Stimulated activated naive CD8-positive, alpha-beta T cell treated with anti-CD3 and anti-CD28 coated beads, Interleukin-15, amount 100 ng/mL, for 72 hours (primary cell): ENCODE measurements around the gene MAJIN.

Source experiments
- ATAC-seq: fragments of 150-1000 bp; cut with Tn5 transposase; 2 replicates; pipeline ENCODE4 v1.10.0; 2021; ENCODE audit warnings: mild to moderate bottlenecking, moderate library complexity
- DNase-seq, 2 donors: peaks; one replicate each; pipeline ENCODE4 v3.0.0; 2021 to 2022
- H3K27ac Mint-ChIP-seq, 2 donors: one replicate each; pipeline ENCODE4 v1.8.0; 2022; ENCODE audit warnings: mild to moderate bottlenecking in 2 of 2, mixed read lengths in 2 of 2, moderate library complexity in 2 of 2
- H3K27me3 Mint-ChIP-seq: one replicate; pipeline ENCODE4 v1.8.0; 2022; ENCODE audit warnings: mixed read lengths
- H3K4me1 Mint-ChIP-seq: one replicate; pipeline ENCODE4 v1.8.0; 2022; ENCODE audit warnings: mild to moderate bottlenecking, mixed read lengths
- H3K4me3 Mint-ChIP-seq, 2 donors: one replicate each; pipeline ENCODE4 v1.8.0; 2022; ENCODE audit warnings: mild to moderate bottlenecking in 2 of 2, mixed read lengths in 2 of 2, moderate library complexity in 1 of 2
- H3K9me3 Mint-ChIP-seq, 2 donors: one replicate each; pipeline ENCODE4 v1.8.0; 2022; ENCODE audit warnings: mixed read lengths in 2 of 2

MAJIN gene

GRCh38 chr11:64960719-64961118 lies 11.2 kb downstream of the MAJIN start:
- H3K9me3 Mint-ChIP-seq: no peaks in the 10 kb centered on the region
- no peak overlapping the region for H3K27ac Mint-ChIP-seq
- H3K27me3 Mint-ChIP-seq: no peaks in the 10 kb centered on the region
- no peak for DNase-seq
- no peak for ATAC-seq
- peaks cover 7% of the 10 kb centered on the region for H3K4me1 Mint-ChIP-seq
- H3K4me3 Mint-ChIP-seq: no peak overlapping the region

- Mint-ChIP-seq H3K27ac (no peak overlapping the region), H3K4me3 (no peak overlapping the region), H3K9me3 (no peaks in the 10 kb centered on the region), H3K4me1 (no peaks in the 10 kb centered on the region), H3K27me3 (peaks cover 1% of the 10 kb centered on the region)
- no peak for ATAC-seq
- no peak for DNase-seq
Observed at GRCh38 chr11:64959498-64959897, 12.4 kb downstream of the MAJIN start.

- no peak overlapping the region for H3K27ac Mint-ChIP-seq
- H3K4me1 Mint-ChIP-seq: no peaks in the 10 kb centered on the region
- peaks cover 20% of the 10 kb centered on the region for H3K27me3 Mint-ChIP-seq
- ATAC-seq (no peak), DNase-seq (no peak)
- H3K9me3 Mint-ChIP-seq: no peaks in the 10 kb centered on the region
- H3K4me3 Mint-ChIP-seq: no peak overlapping the region
Observed at GRCh38 chr11:64954201-64954600, 17.7 kb downstream of the MAJIN start.

- Mint-ChIP-seq H3K4me1 (no peaks in the 10 kb centered on the region), H3K9me3 (no peaks in the 10 kb centered on the region), H3K4me3 (no peak overlapping the region), H3K27ac (no peak overlapping the region), H3K27me3 (peaks cover 20% of the 10 kb centered on the region)
- ATAC-seq: no peak
- DNase-seq: no peak
Observed at GRCh38 chr11:64951529-64951928, 20.4 kb downstream of the MAJIN start.

GRCh38 chr11:64947208-64947814 lies 24.6 kb downstream of the MAJIN start:
- no peak for ATAC-seq
- H3K4me1 Mint-ChIP-seq: no peaks in the 10 kb centered on the region
- DNase-seq: no peak
- no peak overlapping the region for H3K4me3 Mint-ChIP-seq
- peaks cover 16% of the 10 kb centered on the region for H3K27me3 Mint-ChIP-seq
- H3K9me3 Mint-ChIP-seq: no peaks in the 10 kb centered on the region
- no peak overlapping the region for H3K27ac Mint-ChIP-seq

- no peaks in the 10 kb centered on the region for H3K4me1 Mint-ChIP-seq
- DNase-seq: no peak
- H3K27ac Mint-ChIP-seq: no peak overlapping the region
- no peak overlapping the region for H3K4me3 Mint-ChIP-seq
- H3K27me3 Mint-ChIP-seq: no peaks in the 10 kb centered on the region
- H3K9me3 Mint-ChIP-seq: no peaks in the 10 kb centered on the region
- ATAC-seq: no peak
Observed at GRCh38 chr11:64936539-64936938, 35.4 kb downstream of the MAJIN start.

- no peak for DNase-seq
- no peaks in the 10 kb centered on the region for H3K27me3 Mint-ChIP-seq
- peak within 1 kb of the TSS in 1 of 2 donors; percentile 22 for H3K27ac Mint-ChIP-seq
Observed at GRCh38 chr11:64935359-64936081, 36.4 kb downstream of the MAJIN start, which contains the start of gene GPHA2. GPHA2 (minus strand) TSS chr11:64935893; CDS start chr11:64935460, 433 bp downstream.

GRCh38 chr11:64934682-64935358 lies 37.1 kb downstream of the MAJIN start:
- Mint-ChIP-seq H3K27me3 (no peaks in the 10 kb centered on the region), H3K4me3 (no peak overlapping the region), H3K27ac (peak overlapping the region in 1 of 2 donors; percentile 22), H3K4me1 (no peaks in the 10 kb centered on the region), H3K9me3 (no peaks in the 10 kb centered on the region)
- DNase-seq: no peak
- ATAC-seq: no peak

More at GRCh38 chr11:64935359-64936081, 36.4 kb downstream of the MAJIN start, which contains the start of gene GPHA2:
- no peak within 1 kb of the TSS for H3K4me3 Mint-ChIP-seq
- H3K9me3 Mint-ChIP-seq: no peaks in the 10 kb centered on the region
- ATAC-seq: no peak
- no peaks in the 10 kb centered on the region for H3K4me1 Mint-ChIP-seq

DNA sequence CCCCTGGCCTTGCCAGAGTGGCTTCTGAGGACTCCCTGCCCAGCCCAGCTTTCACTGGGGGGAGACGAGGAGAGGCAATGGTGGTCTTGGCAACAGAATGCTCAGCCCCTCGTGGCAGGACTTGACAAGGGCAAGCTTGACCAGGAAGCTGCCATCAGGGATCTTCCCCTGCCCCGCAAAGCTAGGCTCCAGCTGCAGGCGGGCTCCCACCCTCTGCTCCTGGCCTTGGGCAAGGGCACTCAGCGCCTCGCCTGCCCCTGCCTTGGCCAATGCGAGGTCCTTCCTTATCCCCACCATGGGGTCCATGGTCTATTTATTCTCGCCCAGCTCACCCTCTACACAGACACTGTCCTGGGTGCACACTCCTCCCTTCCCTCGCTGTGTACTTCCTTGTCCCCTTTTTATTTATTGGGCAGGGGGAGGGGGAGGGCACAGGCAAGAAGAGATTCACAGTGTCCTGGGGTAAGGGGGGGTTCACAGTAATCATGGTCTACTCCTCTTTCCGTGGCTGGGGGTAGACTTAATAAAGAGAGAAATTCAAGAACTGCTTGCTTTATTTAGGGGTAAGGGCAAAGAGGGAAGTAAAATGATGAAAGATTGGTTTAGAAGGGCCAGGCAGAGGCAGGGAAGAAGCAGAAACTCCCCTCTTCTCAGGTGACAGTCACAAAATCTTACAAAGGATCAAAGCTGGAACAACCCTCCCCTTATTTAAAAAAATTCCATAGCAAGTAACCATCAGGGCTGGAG lies 37.8 kb downstream of the MAJIN start:
- H3K27me3 Mint-ChIP-seq: no peaks in the 10 kb centered on the region
- ATAC-seq: peak; percentile 28

GRCh38 chr11:64933213-64933934 lies 38.5 kb downstream of the MAJIN start:
- Mint-ChIP-seq H3K4me1 (no peaks in the 10 kb centered on the region), H3K9me3 (no peaks in the 10 kb centered on the region), H3K27ac (peak overlapping the region in 1 of 2 donors; percentile 94), H3K4me3 (no peak overlapping the region), H3K27me3 (no peaks in the 10 kb centered on the region)
- no peak for ATAC-seq
- no peak for DNase-seq

More for the DNA sequence above, 37.8 kb downstream of the MAJIN start:
- Mint-ChIP-seq H3K4me1 (no peaks in the 10 kb centered on the region), H3K4me3 (no peak overlapping the region), H3K9me3 (no peaks in the 10 kb centered on the region), H3K27ac (no peak overlapping the region)
- no peak for DNase-seq

- Mint-ChIP-seq H3K27ac (no peak overlapping the region), H3K4me3 (no peak overlapping the region), H3K27me3 (no peaks in the 10 kb centered on the region), H3K9me3 (no peaks in the 10 kb centered on the region), H3K4me1 (no peaks in the 10 kb centered on the region)
- ATAC-seq (no peak), DNase-seq (no peak)
Observed at GRCh38 chr11:64932324-64932723, 39.6 kb downstream of the MAJIN start.

DNA sequence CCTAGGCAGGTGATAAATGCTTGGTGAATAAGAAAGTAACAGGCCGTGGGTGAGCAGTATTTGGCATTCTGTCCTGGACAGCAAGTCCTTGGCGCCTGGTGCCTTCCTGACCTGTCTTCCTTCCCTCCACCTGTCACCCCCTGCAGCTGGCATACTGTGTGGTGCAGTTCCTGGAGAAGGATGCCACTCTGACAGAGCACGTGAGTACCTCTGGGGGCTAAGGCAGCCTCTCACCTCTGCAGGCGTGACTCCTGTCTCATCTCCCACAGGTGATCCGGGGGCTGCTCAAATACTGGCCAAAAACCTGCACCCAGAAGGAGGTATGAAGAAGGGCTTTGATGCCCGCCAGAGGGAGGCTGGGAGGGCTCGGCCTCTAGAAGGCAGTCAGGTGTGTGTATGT lies 40.6 kb downstream of the MAJIN start:
- no peak overlapping the region for H3K4me3 Mint-ChIP-seq
- ATAC-seq (no peak), DNase-seq (no peak)
- H3K4me1 Mint-ChIP-seq: no peaks in the 10 kb centered on the region
- H3K9me3 Mint-ChIP-seq: no peaks in the 10 kb centered on the region
- H3K27me3 Mint-ChIP-seq: no peaks in the 10 kb centered on the region
- no peak overlapping the region for H3K27ac Mint-ChIP-seq

GRCh38 chr11:64930340-64930739 lies 41.6 kb downstream of the MAJIN start:
- DNase-seq: no peak
- Mint-ChIP-seq H3K4me3 (no peak overlapping the region), H3K27me3 (no peaks in the 10 kb centered on the region), H3K4me1 (peaks cover 9% of the 10 kb centered on the region), H3K9me3 (no peaks in the 10 kb centered on the region), H3K27ac (peak overlapping the region in 1 of 2 donors; percentile 72)
- ATAC-seq: no peak

- no peak for DNase-seq
- Mint-ChIP-seq H3K27ac (no peak overlapping the region), H3K4me1 (peaks cover 15% of the 10 kb centered on the region), H3K27me3 (no peaks in the 10 kb centered on the region), H3K9me3 (no peaks in the 10 kb centered on the region), H3K4me3 (no peak overlapping the region)
- no peak for ATAC-seq
Observed at GRCh38 chr11:64929625-64930024, 42.3 kb downstream of the MAJIN start.

- Mint-ChIP-seq H3K4me3 (no peak overlapping the region), H3K27ac (no peak overlapping the region), H3K9me3 (no peaks in the 10 kb centered on the region), H3K27me3 (no peaks in the 10 kb centered on the region), H3K4me1 (peaks cover 21% of the 10 kb centered on the region)
- ATAC-seq (no peak), DNase-seq (no peak)
Observed at GRCh38 chr11:64928957-64929356, 43.0 kb downstream of the MAJIN start.
